OCI-LY7 (cell line): ENCODE measurements around the gene WDR83.
A peak's percentile ranks its signal among the peaks of the same experiment; 100 is the strongest.
"Not testable (repeated sequence)": the region's sequence is repeated elsewhere in the genome, so short reads cannot be mapped to it uniquely, and the experiment has no call there.

Source experiments
- CTCF ChIP-seq: fragments of 200-600 bp; sonication (generic); conservative IDR thresholded peaks from 2 replicates; pipeline ENCODE4 v1.5.1; 2014; ENCODE audit warnings: mild to moderate bottlenecking, antibody characterized with exemption, low read length, moderate library complexity, mixed read lengths
- EZH2phosphoT487 ChIP-seq: fragments of 200-600 bp; sonication (generic); IDR thresholded peaks from 2 replicates; pipeline ENCODE4 v1.6.1; 2018; ENCODE audit warnings: low read depth, borderline replicate concordance, mild to moderate bottlenecking, mixed run types, antibody characterized with exemption, low read length, moderate library complexity, mixed read lengths

GRCh38 chr19:12712077-12712476 is 45.5 kb downstream of the WDR83 start:
- peak; percentile 41; the same call in 1 of the 2 replicates for TF ChIP-seq CTCF
- TF ChIP-seq EZH2phosphoT487, result not testable (repeated sequence)
